G401 (cell line): Measurements from ENCODE around the gene SRSF12. TPM values are rescaled to one million over a fixed set of nuclear protein-coding genes. Genes with fewer than 3 reads are reported as not detected.

Experiments used
- DNase-seq: peaks from one replicate; pipeline ENCODE4 v3.0.0-alpha.2; 2015; ENCODE audit warnings: low spot score
- in situ Hi-C: cut with HindIII; loops from 2 replicates; pipeline ENCODE4 v1.10.0; 2016; ENCODE audit warnings: low sequenced_read_pairs, mixed read lengths
- total RNA-seq: library from RNA; depleted of rRNA; stranded (reverse); fragments of >200 nt; shearing (Covaris generic); gene quantifications from 2 replicates; pipeline ENCODE4 v1.2.3, GENCODE V29; 2014; rRNA removed

SRSF12 gene
- 4.6 and 8.2 TPM in 2 replicates for total RNA-seq

DNA sequence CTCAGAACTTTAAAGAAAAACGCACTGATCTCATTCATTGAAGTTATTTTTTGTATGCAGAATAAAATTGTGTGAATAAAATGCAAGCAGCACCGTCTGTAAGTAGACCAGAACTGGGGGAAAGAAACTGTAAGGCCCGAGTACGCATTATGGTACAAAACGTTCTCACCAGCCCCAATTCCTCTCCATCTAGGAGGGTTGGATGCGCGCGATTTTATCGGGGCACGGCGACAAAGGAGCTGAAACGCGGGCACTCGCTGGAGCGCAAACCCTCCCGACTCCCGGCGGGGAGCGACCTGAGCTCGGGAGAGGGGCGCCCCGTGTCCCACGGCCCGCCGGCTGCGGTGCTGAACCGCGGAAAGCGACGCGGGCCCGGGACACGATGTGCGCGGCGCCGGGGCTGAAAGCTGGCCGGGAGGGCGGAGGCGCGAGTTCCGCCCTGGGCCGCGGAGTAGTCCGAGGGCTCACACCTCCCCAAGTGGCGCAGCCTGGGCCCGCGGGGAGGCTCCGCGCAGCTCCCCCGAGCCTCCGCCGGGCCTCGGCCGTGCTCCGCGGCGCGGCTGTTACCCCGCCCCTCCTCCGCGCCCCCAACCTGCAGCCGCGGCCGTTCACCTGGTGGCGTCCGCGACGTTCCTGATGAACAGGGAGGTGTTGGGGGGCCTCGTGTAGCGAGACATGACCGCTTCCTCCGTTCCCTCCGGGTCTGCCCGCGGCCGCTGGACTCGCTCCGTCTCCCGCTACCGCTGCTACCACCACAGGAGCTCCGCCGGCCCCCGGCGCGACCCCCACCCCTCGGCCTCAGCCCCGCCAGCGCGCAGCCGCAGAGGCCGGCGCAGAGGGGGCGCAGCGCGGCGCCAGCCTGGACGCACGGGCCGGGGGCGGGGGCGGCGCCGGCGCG lies at the start of gene SRSF12:
Gene SRSF12, minus strand, starts transcription at position 861 of the 898 bp plus-strand sequence. Its CDS starts 184 bp downstream, at position 677.
- peak; percentile 45 for DNase-seq
- in situ Hi-C loops, result no loop called here

- DNase-seq, result no peak
- in situ Hi-C loops, result no loop called here
These were observed 44.1 kb upstream of the SRSF12 start for GRCh38 chr6:89162047-89162371.

DNA sequence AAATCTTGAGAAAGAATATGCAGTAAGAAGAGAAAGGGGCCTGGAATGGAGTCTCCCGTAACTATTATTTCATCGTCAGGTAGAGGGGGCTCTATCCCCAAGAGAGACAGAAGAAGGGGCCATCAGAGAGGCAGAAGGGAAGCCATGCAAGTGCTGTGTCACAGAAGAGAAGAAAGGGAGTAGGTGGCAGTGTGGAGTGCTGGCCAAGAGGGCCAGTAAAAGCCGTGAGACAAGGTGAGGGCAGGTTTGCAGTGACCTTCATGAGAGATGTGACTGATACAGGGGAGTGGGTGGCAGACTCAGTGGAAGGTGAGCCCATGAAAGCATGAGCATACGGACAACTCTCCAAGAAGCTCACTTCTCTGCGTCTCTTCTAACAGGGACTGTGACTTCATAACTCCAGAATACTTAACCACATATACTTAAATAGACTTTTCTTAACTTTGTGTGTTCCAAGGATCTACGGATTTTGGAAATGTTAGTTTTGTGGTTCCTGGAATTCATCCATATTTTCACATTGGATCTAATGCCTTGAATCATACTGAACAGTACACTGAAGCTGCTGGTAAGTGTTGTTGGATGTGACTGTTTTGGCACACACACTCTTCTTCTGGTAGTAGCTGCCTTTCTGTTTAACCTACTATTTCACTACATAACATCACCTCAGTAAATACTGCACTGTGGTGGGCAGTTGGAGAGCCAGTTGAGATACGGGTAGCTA lies 43.6 kb upstream of the SRSF12 start:
- in situ Hi-C loops, result no loop called here
- DNase-seq, result no peak

- no peak for DNase-seq
- in situ Hi-C loops, result no loop called here
These were observed 42.6 kb upstream of the SRSF12 start for GRCh38 chr6:89160331-89161092.

DNA sequence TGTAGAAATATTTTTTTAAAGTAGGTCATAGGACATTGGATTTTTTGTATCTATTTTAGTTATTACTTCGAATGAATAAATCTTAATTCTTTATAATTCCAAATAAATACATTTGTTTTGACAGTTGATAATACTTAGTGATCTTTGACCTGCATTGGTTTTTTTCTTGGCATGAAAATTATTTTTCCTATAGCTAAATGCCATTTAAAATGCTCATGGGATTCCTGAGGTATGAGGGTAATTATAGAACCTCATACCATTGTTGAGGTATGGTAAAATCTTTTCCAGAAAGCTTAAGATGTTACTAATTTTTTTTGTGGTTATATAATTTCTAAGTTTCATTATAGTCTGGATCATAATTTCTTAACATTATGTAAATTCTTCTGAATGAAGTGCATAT lies 36.3 kb upstream of the SRSF12 start:
- no peak for DNase-seq
- in situ Hi-C loops, result no loop called here

- in situ Hi-C loops, result no loop called here
These were observed 30.3 kb upstream of the SRSF12 start for GRCh38 chr6:89148016-89148750.

DNA sequence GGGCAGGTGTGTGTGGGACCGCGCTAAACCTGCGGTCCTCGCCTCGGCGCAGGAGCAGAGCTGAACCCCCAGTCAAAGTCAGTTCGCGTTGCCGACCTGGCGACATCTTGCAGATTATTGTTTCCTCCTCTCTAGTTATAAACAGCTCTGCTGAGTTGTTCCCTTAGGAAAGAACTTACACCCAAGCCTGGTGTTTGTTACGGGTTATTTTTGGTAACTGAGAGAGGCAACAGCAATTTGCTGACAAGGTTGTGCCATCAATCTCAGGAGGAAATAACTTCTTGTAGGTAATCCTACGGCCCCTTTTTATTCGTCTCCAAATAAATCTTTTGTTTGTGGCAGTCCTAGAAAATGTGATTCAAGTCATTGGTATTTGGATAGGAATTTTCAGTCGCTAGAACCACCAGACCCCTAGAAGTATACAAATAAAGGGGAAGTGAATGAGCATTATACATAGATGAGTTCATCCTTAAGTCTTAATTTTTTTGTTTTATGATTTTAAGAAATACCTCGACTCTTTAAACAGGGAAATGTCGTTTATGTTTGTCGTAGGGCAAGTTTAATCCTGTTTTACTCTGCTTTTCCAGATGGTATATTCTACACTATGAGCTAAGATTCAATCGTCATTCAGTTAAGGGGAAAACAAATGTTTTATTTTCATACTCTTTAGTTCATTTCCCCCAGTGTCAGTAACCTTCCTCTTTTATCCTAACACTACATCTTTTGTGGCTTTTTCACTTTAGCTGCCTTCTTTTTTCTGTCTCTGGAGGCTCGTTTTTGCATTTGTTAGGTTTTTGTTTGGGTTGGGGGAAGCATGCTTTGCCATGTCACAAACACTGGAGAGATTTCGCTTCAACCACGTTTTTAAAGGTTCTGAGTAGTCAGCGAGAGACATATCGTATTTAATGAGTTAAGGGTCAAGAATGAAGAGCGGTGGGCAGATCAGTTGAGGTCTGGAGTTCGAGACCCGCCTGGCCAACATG lies 29.1 kb upstream of the SRSF12 start:
- in situ Hi-C loops, result no loop called here
- DNase-seq, result peak; percentile 62

More at GRCh38 chr6:89148016-89148750, 30.3 kb upstream of the SRSF12 start:
- DNase-seq, result no peak

DNA sequence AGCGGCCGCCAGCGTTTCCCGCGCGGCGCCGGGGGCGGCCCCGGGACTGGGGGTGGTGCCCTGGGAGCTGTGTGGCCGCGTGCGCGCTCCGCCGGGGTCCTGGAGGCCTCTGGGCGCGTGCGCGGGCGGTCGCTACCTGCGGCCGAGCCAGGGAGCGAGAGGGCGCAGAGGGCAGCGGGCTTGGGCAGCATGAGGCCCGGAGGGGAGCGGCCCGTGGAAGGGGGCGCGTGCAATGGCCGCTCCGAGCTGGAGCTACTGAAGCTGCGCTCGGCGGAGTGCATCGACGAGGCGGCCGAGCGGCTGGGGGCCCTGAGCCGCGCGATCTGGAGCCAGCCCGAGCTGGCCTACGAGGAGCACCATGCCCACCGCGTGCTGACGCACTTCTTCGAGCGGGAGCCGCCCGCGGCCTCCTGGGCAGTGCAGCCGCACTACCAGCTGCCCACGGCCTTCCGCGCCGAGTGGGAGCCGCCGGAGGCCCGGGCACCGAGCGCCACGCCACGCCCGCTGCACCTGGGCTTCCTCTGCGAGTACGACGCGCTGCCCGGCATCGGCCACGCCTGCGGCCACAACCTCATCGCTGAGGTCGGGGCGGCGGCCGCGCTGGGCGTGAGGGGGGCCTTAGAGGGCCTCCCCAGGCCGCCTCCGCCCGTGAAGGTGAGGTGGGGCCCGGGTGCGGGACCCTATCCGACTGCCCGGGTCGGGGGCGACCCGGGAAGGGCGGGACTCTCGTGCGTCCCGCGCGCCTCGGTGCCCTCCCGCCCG lies 28.3 kb upstream of the SRSF12 start, which contains the start of gene PM20D2:
Gene PM20D2, plus strand, starts transcription at position 100 of the 762 bp plus-strand sequence. Its CDS starts 90 bp downstream, at position 190.
- peak; percentile 70 for DNase-seq
- in situ Hi-C loops, result no loop called here

DNA sequence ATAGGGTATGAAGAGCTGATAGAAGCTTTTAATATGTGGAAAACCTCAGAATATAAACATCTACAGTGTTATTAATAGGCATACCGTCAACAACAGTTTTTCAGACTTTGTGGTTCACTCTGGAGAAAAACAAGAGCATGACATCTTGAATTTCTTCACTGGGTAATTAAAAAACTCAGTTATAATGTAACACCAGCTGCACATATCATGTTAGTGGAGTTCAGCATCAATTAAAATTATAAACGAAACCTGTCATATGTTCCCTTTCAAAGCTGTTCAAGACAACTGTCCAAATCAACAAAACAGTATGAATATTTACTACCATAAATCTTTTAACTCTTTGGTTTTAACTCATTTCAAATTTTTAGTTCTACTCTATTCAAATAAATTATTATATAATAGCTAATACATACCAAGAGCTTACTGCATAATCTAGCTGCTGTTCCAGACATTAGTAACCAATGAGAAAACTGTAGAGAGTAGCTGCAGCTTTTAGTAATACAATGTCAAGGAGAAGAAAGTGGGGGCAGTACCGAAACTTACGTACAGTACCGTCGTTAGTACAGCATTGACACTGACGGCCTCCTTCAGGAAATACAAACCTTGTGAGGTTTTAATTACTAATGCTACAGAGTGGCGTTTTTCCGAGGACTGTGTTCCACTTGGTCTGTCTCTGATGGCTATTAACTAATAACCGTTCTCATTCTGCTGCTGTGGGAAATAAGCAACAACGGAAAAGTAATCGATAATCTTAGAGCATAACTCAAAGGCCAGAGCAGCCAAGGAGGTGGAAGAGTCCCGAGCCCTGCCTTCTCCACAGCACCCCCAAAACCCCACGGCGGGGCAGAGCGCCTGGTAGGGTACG lies 27.5 kb upstream of the SRSF12 start:
- in situ Hi-C loops, result no loop called here
- DNase-seq, result peak; percentile 56

DNA sequence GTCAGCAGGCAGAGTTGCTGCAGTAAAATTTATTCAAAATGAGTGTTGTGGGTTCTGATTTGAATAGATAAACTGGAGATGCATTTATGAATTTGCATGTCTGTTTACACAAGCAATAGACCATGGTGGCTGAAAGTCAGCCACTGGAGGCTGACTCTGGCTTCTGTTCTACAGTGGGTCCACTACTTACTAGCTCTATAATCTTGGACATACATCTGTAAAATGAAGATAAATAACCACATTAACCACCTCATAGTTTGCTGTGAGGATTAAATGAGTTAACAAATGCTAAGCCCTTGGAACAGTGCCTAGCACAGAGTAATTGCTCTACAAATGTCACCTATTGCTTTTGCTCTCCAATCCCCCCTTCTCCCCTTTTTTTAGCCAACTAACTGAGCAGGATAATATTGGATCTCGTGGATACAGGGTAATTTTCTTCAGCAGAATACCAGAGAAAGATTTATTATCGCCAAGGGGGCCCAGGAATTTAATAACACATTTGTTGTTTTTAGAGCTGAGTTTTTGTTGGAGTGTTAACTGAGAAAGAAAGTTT lies 26.6 kb upstream of the SRSF12 start:
- DNase-seq, result no peak
- in situ Hi-C loops, result no loop called here

- DNase-seq, result peak; percentile 25
- in situ Hi-C loops, result no loop called here
These were observed 22.7 kb upstream of the SRSF12 start for GRCh38 chr6:89140347-89141156.

DNA sequence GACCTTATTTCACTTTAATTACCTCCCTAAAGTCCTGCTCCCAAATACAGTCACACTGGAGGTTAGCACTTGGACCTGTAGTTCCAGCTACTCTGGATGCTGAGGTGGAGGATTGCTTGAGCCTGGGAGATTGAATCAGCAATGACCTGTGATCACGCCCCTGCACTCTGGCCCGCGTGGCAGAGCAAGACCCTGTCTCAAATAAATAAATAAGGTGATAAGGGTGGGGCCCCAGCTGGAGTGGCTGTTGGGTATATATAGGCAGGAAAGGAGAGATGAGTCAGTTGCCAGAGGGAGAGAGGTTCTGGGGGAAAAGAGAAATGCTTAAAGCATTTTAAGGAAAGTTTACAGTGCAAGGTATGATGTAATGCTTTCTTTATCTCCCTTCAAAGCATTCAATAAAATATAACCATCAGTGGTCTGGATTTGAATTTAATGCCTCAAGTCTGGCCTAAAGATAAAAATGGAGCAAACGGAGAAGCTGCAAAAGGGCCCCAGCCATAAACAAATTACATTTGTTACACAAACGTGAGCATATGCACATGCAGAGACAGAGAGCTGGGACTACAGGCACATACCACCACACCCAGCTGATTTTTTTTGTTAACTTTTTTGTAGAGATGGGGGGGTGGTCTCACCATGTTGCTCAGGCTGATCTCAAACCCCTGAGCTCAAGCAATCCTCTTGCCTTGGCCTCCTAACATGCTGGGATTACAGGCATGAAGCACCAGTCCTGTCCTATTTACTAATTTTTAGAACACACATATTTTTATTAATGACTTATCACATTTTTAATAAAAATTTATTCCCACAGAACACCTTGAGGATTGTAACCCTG lies 21.9 kb upstream of the SRSF12 start:
- no peak for DNase-seq
- in situ Hi-C loops, result no loop called here

- no peak for DNase-seq
- in situ Hi-C loops, result no loop called here
These were observed 20.3 kb upstream of the SRSF12 start for GRCh38 chr6:89138173-89138572.

DNA sequence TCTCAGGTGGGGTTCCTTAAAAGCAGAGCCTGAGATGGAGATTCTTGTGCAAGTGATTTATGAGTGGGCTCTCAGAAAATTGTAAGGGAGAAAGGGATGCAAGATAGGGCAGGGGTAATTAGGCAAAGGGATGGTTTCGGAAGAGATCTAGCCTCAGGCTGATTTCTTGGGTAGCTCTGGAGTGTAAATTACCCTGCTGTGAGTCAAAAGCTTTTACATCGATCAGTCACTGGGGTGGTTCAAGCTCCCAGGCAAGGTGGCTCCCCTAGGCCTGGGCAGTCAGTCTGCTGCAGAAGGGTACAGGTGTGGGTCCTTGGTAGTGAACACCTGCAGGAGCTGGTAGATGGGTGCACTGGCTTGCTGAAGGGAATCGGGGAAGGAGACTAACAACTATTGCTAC lies 16.9 kb upstream of the SRSF12 start:
- DNase-seq, result no peak
- in situ Hi-C loops, result no loop called here
